ENCODE data around the gene DOCK2.

Gene DOCK2

DNA sequence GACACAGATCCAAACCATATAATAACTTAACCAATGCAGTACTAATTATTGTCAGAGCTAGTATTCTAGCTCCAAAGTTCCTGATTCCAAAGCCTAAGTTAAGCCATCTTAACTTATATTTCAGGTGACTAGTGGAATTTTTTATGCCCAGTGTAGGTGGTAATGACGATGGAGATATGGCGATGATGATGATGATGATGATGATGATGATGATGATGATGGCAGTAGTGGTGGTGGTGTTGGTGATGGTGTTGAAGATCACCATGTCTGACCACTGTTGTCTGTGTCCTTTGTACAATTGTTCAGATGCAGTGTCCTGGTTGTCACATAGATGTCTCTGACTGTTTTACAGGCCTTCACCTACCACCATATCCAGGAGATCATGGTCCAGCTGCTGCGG, 203.3 kb downstream of the DOCK2 start:
- no peaks in the 10 kb centered on the region for H3F3A ChIP-seq (ENCODE audit: insufficient read depth, low read length)
- TF ChIP-seq EZH2 (optimal IDR thresholded peaks at IDR 0.05; ENCODE audit: low read depth, low read length) (no peak), EZH2phosphoT487 (IDR thresholded peaks at IDR 0.05; ENCODE audit: low read length) (no peak), CTCF (IDR thresholded peaks at IDR 0.05; ENCODE audit: low read length) (no peak)

DNA sequence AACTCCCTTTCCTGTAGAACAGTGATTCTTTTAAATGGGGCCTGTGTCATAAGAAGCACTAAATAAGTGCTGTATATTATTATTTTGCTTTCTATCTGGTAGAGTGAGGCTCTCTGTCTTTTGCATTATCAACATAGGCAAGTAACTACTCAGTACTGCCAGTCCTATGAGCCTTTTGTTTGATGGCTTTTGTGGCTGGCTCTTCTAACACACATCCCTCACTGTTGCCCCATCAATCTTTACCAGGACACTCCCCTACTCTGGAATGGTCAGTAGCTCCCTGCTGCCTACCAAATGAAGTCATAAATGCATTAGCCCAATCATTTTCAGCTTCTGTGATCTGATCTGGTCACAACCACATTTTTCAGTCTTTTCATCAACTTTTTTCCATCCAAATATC, 205.6 kb downstream of the DOCK2 start:
- no peak overlapping the region for H3K4me2 ChIP-seq (ENCODE audit: low read depth, low read length)
- no peaks in the 10 kb centered on the region for H3K79me2 ChIP-seq (ENCODE audit: low read length)
- H3K27me3 ChIP-seq (replicated peaks; ENCODE audit: insufficient read depth, low read length): no peaks in the 10 kb centered on the region
- no peaks in the 10 kb centered on the region for H3K4me1 ChIP-seq (ENCODE audit: low read length)
- H3K36me3 ChIP-seq (replicated peaks; ENCODE audit: insufficient read depth, low read length): no peaks in the 10 kb centered on the region
- no peaks in the 10 kb centered on the region for H3F3A ChIP-seq (ENCODE audit: insufficient read depth, low read length)
- H3K9me3 ChIP-seq (replicated peaks; ENCODE audit: insufficient read depth, low read length): no peaks in the 10 kb centered on the region
- no peak overlapping the region for H3K27ac ChIP-seq (ENCODE audit: low read length)
- no peak for TF ChIP-seq EZH2 (optimal IDR thresholded peaks at IDR 0.05; ENCODE audit: low read depth, low read length)
- no peak for TF ChIP-seq CTCF (IDR thresholded peaks at IDR 0.05; ENCODE audit: low read length)
- no peak overlapping the region for H3K4me3 ChIP-seq (ENCODE audit: low read length)
- no peak overlapping the region for H3K9ac ChIP-seq (ENCODE audit: low read length)
- H2AFZ ChIP-seq (ENCODE audit: low read length): no peak overlapping the region
- H4K20me1 ChIP-seq (ENCODE audit: insufficient read depth, low read length): no peaks in the 10 kb centered on the region
- H3K9me2 ChIP-seq (replicated peaks; ENCODE audit: insufficient read depth, low read length): no peaks in the 10 kb centered on the region
- no peak for DNase-seq

More for the DNA sequence above, 203.3 kb downstream of the DOCK2 start:
- no peaks in the 10 kb centered on the region for H3K27me3 ChIP-seq (replicated peaks; ENCODE audit: insufficient read depth, low read length)
- H4K20me1 ChIP-seq (ENCODE audit: insufficient read depth, low read length): no peaks in the 10 kb centered on the region
- H3K36me3 ChIP-seq (replicated peaks; ENCODE audit: insufficient read depth, low read length): no peaks in the 10 kb centered on the region
- no peak overlapping the region for H3K27ac ChIP-seq (ENCODE audit: low read length)
- no peak overlapping the region for H3K9ac ChIP-seq (ENCODE audit: low read length)
- no peak overlapping the region for H3K4me3 ChIP-seq (ENCODE audit: low read length)
- DNase-seq: no peak
- no peak overlapping the region for H2AFZ ChIP-seq (ENCODE audit: low read length)
- no peaks in the 10 kb centered on the region for H3K9me2 ChIP-seq (replicated peaks; ENCODE audit: insufficient read depth, low read length)
- H3K79me2 ChIP-seq (ENCODE audit: low read length): no peaks in the 10 kb centered on the region
- no peaks in the 10 kb centered on the region for H3K9me3 ChIP-seq (replicated peaks; ENCODE audit: insufficient read depth, low read length)
- no peak overlapping the region for H3K4me2 ChIP-seq (ENCODE audit: low read depth, low read length)
- H3K4me1 ChIP-seq (ENCODE audit: low read length): no peaks in the 10 kb centered on the region

- TF ChIP-seq EZH2 (optimal IDR thresholded peaks at IDR 0.05; ENCODE audit: low read depth, low read length) (no peak), EZH2phosphoT487 (IDR thresholded peaks at IDR 0.05; ENCODE audit: low read length) (no peak), CTCF (IDR thresholded peaks at IDR 0.05; ENCODE audit: low read length) (no peak)
- Histone ChIP-seq H3K4me1 (ENCODE audit: low read length) (no peaks in the 10 kb centered on the region), H3K27me3 (replicated peaks; ENCODE audit: insufficient read depth, low read length) (no peaks in the 10 kb centered on the region), H3K9ac (ENCODE audit: low read length) (no peak overlapping the region), H4K20me1 (ENCODE audit: insufficient read depth, low read length) (no peaks in the 10 kb centered on the region), H3K4me2 (ENCODE audit: low read depth, low read length) (no peak overlapping the region), H3F3A (ENCODE audit: insufficient read depth, low read length) (no peaks in the 10 kb centered on the region), H3K79me2 (ENCODE audit: low read length) (no peaks in the 10 kb centered on the region), H3K36me3 (replicated peaks; ENCODE audit: insufficient read depth, low read length) (no peaks in the 10 kb centered on the region), H3K27ac (ENCODE audit: low read length) (no peak overlapping the region), H2AFZ (ENCODE audit: low read length) (no peak overlapping the region), H3K4me3 (ENCODE audit: low read length) (no peak overlapping the region), H3K9me3 (replicated peaks; ENCODE audit: insufficient read depth, low read length) (no peaks in the 10 kb centered on the region), H3K9me2 (replicated peaks; ENCODE audit: insufficient read depth, low read length) (no peaks in the 10 kb centered on the region)
- DNase-seq: no peak
Observed at GRCh38 chr5:169847519-169847918, 210.4 kb downstream of the DOCK2 start.

Measured in MM.1S (cell line).